BE2C (cell line): ENCODE measurements around the gene MYCBP2.

ENCODE experiments used
- DNase-seq: peaks from one replicate; pipeline ENCODE4 v3.0.0-alpha.2; 2020
- H3K27me3 ChIP-seq: fragments of 250-450 bp; sonication (Bioruptor Pico); 2 replicates; pipeline ENCODE4 v1.5.1; 2020; ENCODE audit warnings: mild to moderate bottlenecking
- H3K36me3 ChIP-seq: fragments of 250-450 bp; sonication (Bioruptor Pico); 2 replicates; pipeline ENCODE4 v1.5.1; 2020; ENCODE audit warnings: mild to moderate bottlenecking
- H3K4me1 ChIP-seq: fragments of 250-450 bp; sonication (Bioruptor Pico); 2 replicates; pipeline ENCODE4 v1.5.1; 2020
- H3K4me3 ChIP-seq: 2 replicates; pipeline ENCODE4 v1.5.1; 2011; ENCODE audit warnings: low read depth, low read length
- H3K9me3 ChIP-seq: fragments of 250-450 bp; sonication (Bioruptor Pico); 2 replicates; pipeline ENCODE4 v1.5.1; 2020
- CTCF ChIP-seq: IDR thresholded peaks from 2 replicates; pipeline ENCODE4 v1.5.1; 2012; ENCODE audit warnings: mild to moderate bottlenecking, low read depth, low read length

Gene MYCBP2

GRCh38 chr13:77343841-77344240 lies 16.9 kb upstream of the MYCBP2 start:
- no peak for DNase-seq
- no peak for TF ChIP-seq CTCF
- H3K4me1 ChIP-seq = no peaks in the 10 kb centered on the region

GRCh38 chr13:77339408-77339807 lies 12.5 kb upstream of the MYCBP2 start:
- Histone ChIP-seq H3K27me3 (no peaks in the 10 kb centered on the region), H3K4me3 (no peak overlapping the region), H3K4me1 (no peaks in the 10 kb centered on the region), H3K36me3 (no peaks in the 10 kb centered on the region), H3K9me3 (no peaks in the 10 kb centered on the region)
- TF ChIP-seq CTCF = no peak
- no peak for DNase-seq

More at GRCh38 chr13:77343841-77344240, 16.9 kb upstream of the MYCBP2 start:
- Histone ChIP-seq H3K27me3 (no peaks in the 10 kb centered on the region), H3K36me3 (no peaks in the 10 kb centered on the region), H3K9me3 (no peaks in the 10 kb centered on the region), H3K4me3 (no peak overlapping the region)

GRCh38 chr13:77338961-77339401 lies 12.1 kb upstream of the MYCBP2 start:
- Histone ChIP-seq H3K9me3 (no peaks in the 10 kb centered on the region), H3K4me3 (no peak overlapping the region), H3K4me1 (peaks cover under 1% of the 10 kb centered on the region), H3K27me3 (no peaks in the 10 kb centered on the region), H3K36me3 (no peaks in the 10 kb centered on the region)
- no peak for DNase-seq
- TF ChIP-seq CTCF = no peak

GRCh38 chr13:77338329-77338728 lies 11.4 kb upstream of the MYCBP2 start:
- Histone ChIP-seq H3K4me3 (no peak overlapping the region), H3K36me3 (no peaks in the 10 kb centered on the region), H3K27me3 (no peaks in the 10 kb centered on the region), H3K9me3 (no peaks in the 10 kb centered on the region), H3K4me1 (peaks cover 4% of the 10 kb centered on the region)
- TF ChIP-seq CTCF = no peak
- DNase-seq = no peak

GRCh38 chr13:77337159-77337558 lies 10.3 kb upstream of the MYCBP2 start:
- TF ChIP-seq CTCF = no peak
- peaks cover 4% of the 10 kb centered on the region for H3K4me1 ChIP-seq
- no peaks in the 10 kb centered on the region for H3K27me3 ChIP-seq
- no peak for DNase-seq
- no peaks in the 10 kb centered on the region for H3K36me3 ChIP-seq
- no peak overlapping the region for H3K4me3 ChIP-seq
- H3K9me3 ChIP-seq = no peaks in the 10 kb centered on the region

GRCh38 chr13:77335543-77335942 lies 8.6 kb upstream of the MYCBP2 start:
- peaks cover 4% of the 10 kb centered on the region for H3K4me1 ChIP-seq
- DNase-seq = no peak
- no peaks in the 10 kb centered on the region for H3K36me3 ChIP-seq
- no peak for TF ChIP-seq CTCF
- no peak overlapping the region for H3K4me3 ChIP-seq
- H3K27me3 ChIP-seq = no peaks in the 10 kb centered on the region
- H3K9me3 ChIP-seq = no peaks in the 10 kb centered on the region
